ENCODE measurements around the gene MAPK14. TPM values are rescaled to one million over a fixed set of nuclear protein-coding genes. Genes with fewer than 3 reads are reported as not detected.

MAPK14 gene
- total RNA-seq, 1 donor from 2014 or later, result 46.2 TPM

DNA sequence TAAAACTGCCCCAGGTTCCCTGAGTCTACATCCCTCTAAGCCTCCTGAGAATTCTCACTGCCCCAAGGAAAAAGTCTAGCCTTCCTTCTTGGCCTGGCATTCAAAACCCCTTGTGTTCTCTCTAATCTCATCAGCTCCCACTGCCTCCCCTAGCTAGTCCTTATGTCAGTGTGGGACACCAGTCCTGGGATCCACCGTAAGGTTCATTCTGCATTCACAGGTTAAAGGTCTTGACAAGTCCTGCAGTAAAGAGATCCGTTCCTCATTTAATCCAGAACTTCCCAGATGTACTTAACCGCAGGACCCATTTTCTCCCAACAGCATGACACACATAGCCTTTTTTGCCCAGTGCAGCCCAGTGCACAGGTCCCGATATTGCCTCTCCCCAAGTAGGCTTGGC lies 114.4 kb downstream of the MAPK14 start:
- Mint-ChIP-seq H3K9me3 (ENCODE audit: unreplicated experiment) (peaks cover 6% of the 10 kb centered on the region), H3K27me3 (ENCODE audit: unreplicated experiment) (peaks cover 2% of the 10 kb centered on the region), H3K4me3 (ENCODE audit: unreplicated experiment) (no peak overlapping the region), H3K36me3 (ENCODE audit: unreplicated experiment) (peaks cover 1% of the 10 kb centered on the region), H3K4me1 (ENCODE audit: low read depth, unreplicated experiment) (peaks cover 13% of the 10 kb centered on the region), H3K27ac (ENCODE audit: unreplicated experiment) (no peak overlapping the region)
- no peak for DNase-seq
- TF ChIP-seq, protein P1, sequence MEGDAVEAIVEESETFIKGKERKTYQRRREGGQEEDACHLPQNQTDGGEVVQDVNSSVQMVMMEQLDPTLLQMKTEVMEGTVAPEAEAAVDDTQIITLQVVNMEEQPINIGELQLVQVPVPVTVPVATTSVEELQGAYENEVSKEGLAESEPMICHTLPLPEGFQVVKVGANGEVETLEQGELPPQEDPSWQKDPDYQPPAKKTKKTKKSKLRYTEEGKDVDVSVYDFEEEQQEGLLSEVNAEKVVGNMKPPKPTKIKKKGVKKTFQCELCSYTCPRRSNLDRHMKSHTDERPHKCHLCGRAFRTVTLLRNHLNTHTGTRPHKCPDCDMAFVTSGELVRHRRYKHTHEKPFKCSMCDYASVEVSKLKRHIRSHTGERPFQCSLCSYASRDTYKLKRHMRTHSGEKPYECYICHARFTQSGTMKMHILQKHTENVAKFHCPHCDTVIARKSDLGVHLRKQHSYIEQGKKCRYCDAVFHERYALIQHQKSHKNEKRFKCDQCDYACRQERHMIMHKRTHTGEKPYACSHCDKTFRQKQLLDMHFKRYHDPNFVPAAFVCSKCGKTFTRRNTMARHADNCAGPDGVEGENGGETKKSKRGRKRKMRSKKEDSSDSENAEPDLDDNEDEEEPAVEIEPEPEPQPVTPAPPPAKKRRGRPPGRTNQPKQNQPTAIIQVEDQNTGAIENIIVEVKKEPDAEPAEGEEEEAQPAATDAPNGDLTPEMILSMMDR (IDR thresholded peaks at IDR 0.05; ENCODE audit: partially characterized antibody, unreplicated experiment), result no peak

DNA sequence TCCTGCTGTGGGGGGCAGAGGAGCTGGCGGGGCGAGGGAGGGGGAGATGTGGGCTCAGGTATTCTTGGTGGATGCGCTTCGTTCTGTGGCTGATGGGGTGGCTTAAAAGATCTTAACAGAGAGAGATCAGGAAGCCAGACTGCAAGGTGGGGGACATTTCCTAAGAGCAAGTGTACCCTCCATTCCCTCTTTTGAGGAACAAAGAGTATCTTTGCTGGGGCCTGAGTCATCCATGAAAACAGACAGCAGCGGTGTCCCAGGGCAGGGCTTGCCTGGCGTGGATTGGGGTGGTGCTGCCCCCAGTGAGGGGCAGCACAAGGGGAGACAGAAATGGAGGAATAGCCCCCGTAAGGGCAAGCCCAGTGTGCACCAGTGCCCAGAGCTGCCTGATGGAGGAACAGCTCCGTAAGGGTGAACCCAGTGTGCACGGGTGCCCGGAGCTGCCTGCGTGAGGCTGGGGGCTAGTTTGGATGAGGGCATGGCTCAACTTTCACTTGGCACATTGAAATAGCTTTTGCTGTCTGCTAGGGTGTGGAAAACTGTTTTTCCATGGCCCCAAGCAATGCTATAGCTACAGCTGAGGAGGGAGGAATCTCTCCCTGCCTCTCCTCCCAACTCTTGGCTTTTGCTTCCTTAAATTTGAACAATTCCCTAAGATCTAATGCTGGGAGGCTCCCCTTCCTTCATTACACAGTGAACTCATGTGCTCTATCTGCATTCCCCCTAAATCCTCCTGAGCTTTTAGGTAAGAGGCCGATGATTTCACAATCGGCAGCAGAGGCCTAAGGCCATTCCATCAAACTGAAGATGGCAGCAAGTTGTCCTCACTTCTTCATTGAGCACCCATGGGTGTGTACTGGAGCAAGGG lies 115.6 kb downstream of the MAPK14 start:
- TF ChIP-seq, protein P1 (IDR thresholded peaks at IDR 0.05; ENCODE audit: partially characterized antibody, unreplicated experiment), result no peak
- H3K36me3 Mint-ChIP-seq (ENCODE audit: unreplicated experiment), result peaks cover 10% of the 10 kb centered on the region
- no peak for DNase-seq
- H3K9me3 Mint-ChIP-seq (ENCODE audit: unreplicated experiment), result peaks cover 7% of the 10 kb centered on the region
- H3K4me1 Mint-ChIP-seq (ENCODE audit: low read depth, unreplicated experiment), result peaks cover 13% of the 10 kb centered on the region
- no peak overlapping the region for H3K27ac Mint-ChIP-seq (ENCODE audit: unreplicated experiment)
- H3K27me3 Mint-ChIP-seq (ENCODE audit: unreplicated experiment), result peaks cover 5% of the 10 kb centered on the region
- no peak overlapping the region for H3K4me3 Mint-ChIP-seq (ENCODE audit: unreplicated experiment)

- H3K9me3 Mint-ChIP-seq (ENCODE audit: unreplicated experiment), result peaks cover 4% of the 10 kb centered on the region
- H3K4me3 Mint-ChIP-seq (ENCODE audit: unreplicated experiment), result no peak overlapping the region
- H3K36me3 Mint-ChIP-seq (ENCODE audit: unreplicated experiment), result peaks cover 10% of the 10 kb centered on the region
- no peak for DNase-seq
- peaks cover 1% of the 10 kb centered on the region for H3K4me1 Mint-ChIP-seq (ENCODE audit: low read depth, unreplicated experiment)
- TF ChIP-seq, protein P1 (IDR thresholded peaks at IDR 0.05; ENCODE audit: partially characterized antibody, unreplicated experiment), result no peak
- H3K27ac Mint-ChIP-seq (ENCODE audit: unreplicated experiment), result no peak overlapping the region
- peaks cover 5% of the 10 kb centered on the region for H3K27me3 Mint-ChIP-seq (ENCODE audit: unreplicated experiment)
Measured at GRCh38 chr6:36145495-36145894, 117.9 kb downstream of the MAPK14 start.

- Mint-ChIP-seq H3K4me3 (ENCODE audit: unreplicated experiment) (no peak overlapping the region), H3K9me3 (ENCODE audit: unreplicated experiment) (peaks cover 4% of the 10 kb centered on the region), H3K27me3 (ENCODE audit: unreplicated experiment) (peaks cover 5% of the 10 kb centered on the region), H3K4me1 (ENCODE audit: low read depth, unreplicated experiment) (no peaks in the 10 kb centered on the region), H3K27ac (ENCODE audit: unreplicated experiment) (no peak overlapping the region), H3K36me3 (ENCODE audit: unreplicated experiment) (peaks cover 10% of the 10 kb centered on the region)
- TF ChIP-seq, protein P1 (IDR thresholded peaks at IDR 0.05; ENCODE audit: partially characterized antibody, unreplicated experiment), result no peak
- DNase-seq, result no peak
Measured at GRCh38 chr6:36147294-36147693, 119.7 kb downstream of the MAPK14 start.

- H3K27ac Mint-ChIP-seq (ENCODE audit: unreplicated experiment), result no peak overlapping the region
- TF ChIP-seq, protein P1 (IDR thresholded peaks at IDR 0.05; ENCODE audit: partially characterized antibody, unreplicated experiment), result no peak
- peaks cover 5% of the 10 kb centered on the region for H3K27me3 Mint-ChIP-seq (ENCODE audit: unreplicated experiment)
- no peaks in the 10 kb centered on the region for H3K4me1 Mint-ChIP-seq (ENCODE audit: low read depth, unreplicated experiment)
- no peak overlapping the region for H3K4me3 Mint-ChIP-seq (ENCODE audit: unreplicated experiment)
- H3K9me3 Mint-ChIP-seq (ENCODE audit: unreplicated experiment), result peaks cover 4% of the 10 kb centered on the region
- no peak for DNase-seq
- peaks cover 10% of the 10 kb centered on the region for H3K36me3 Mint-ChIP-seq (ENCODE audit: unreplicated experiment)
Measured at GRCh38 chr6:36149476-36149875, 121.9 kb downstream of the MAPK14 start.

Measured in glutamatergic neuron (in vitro differentiated cells).